Stimulated activated CD4-positive, alpha-beta T cell treated with anti-CD3 and anti-CD28 coated beads, Interleukin-1b, Interleukin-23, amount 100 ng/mL, for 48 hours (primary cell): ENCODE measurements around the gene FBXW9.
A peak's percentile ranks its signal among the peaks of the same experiment; 100 is the strongest.
"Not testable (repeated sequence)": the region's sequence is repeated elsewhere in the genome, so short reads cannot be mapped to it uniquely, and the experiment has no call there.

Experiments
- DNase-seq: peaks from one replicate; pipeline ENCODE4 v3.0.0-alpha.2; 2020

FBXW9 gene

DNA sequence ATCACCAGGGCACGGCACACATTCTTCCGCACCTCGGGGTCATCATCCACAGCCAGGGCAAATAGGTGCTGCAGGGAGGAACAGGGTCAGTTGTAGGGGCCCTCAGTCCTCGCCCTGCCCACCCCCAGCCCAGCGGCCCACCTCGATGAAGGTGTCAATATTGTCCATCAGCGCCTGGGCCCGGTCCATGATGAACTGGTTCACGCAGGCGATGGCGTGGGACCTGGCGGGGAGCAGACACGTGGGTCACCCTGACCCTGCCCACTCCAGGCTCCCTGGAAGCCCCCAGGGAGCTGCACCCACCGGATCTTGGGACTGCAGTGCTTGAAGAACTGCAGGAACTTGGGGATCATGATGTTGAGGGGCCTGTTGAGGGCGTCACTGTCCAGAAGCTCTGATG is 18.7 kb upstream of the FBXW9 start:
- DNase-seq = no peak

DNA sequence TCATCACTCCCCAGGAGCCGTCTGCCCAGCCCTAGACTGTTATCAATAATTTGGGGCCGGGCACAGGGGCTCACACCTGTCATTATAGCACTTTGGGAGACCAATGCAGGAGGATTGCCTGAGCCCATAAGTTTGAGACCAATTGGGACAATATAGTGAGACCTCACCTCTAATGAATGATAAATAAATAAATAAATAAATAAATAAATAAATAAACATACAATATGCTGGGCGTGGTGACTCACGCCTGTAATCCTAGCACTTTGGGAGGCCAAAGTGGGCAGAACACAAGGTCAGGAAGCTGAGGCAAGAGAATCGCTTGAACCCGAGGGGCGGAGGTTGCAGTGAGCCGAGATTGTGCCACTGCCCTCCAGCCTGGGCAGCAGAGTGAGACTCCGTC is 16.9 kb upstream of the FBXW9 start:
- not testable (repeated sequence) for DNase-seq

DNA sequence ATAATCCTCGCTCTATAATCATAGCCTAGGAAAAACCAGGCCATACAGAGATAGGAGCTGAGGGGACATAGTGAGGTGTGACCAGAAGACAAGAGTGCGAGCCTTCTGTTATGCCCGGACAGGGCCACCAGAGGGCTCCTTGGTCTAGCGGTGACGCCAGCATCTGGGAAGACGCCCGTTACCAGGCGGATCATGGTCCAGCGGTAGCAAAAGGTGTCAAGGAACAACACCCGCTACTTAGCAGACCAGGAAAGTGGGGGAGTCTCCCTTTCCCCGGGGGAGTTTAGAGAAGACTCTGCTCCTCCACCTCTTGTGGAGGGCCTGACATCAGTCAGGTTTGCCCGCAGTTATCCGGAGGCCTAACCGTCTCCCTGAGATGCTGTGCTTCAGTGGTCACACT is 15.6 kb upstream of the FBXW9 start:
- DNase-seq = not testable (repeated sequence)

DNA sequence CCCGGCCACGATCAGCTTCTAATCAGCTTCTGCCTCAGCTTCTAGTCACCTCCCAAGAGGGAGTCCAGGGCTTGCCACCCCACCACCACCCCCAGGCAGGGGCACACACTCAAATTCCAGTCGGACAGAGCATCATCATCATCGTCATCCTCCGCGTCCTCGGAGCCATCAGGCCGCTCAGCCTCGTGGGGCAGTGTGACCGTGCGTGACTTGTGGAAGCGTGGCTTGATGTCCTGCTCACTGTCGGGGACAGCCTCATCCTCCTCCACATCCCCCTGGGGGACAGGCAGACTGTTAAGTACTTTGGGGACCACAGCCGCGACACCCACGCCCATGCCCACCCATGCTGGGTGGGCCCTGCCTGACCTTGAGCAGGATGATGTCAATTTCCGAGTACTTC is 14.8 kb upstream of the FBXW9 start:
- DNase-seq = no peak

DNA sequence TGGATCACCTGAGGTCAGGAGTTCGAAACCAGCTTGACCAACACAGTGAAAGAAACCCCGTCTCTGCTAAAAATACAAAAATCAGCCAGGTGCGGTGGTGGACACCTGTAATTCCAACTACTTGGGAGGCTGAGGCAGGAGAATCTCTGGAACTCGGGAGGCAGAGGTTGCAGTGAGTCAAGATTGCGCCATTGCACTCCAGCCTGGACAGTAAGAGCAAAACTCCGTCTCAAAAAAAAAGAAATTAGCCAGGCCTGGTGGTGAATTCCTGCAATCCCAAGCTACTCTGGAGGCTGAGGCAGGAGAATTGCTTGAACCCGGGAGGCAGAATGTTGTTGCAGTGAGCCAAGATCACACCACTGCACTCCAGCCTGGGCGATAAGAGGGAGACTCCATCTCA is 12.2 kb upstream of the FBXW9 start:
- no peak for DNase-seq

DNA sequence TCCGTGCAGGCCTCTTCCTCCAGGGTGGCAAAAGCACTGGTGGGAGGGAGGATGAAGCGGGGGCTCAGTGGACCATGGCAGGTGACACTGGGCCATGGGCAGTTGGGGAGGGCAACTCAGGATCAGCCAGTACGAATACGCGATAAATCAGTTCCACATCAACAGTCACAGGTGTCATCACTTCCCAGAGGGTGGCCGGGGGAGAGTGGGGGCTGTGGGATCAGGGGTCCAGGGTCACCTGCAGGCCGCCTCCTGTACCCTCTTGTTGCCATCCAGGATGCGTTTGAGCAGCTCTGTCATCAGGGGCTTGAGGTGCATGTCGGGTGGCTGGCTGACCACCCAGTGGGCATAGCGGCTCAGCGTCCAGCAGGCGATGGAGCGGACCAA is 9.9 kb upstream of the FBXW9 start:
- no peak for DNase-seq

DNA sequence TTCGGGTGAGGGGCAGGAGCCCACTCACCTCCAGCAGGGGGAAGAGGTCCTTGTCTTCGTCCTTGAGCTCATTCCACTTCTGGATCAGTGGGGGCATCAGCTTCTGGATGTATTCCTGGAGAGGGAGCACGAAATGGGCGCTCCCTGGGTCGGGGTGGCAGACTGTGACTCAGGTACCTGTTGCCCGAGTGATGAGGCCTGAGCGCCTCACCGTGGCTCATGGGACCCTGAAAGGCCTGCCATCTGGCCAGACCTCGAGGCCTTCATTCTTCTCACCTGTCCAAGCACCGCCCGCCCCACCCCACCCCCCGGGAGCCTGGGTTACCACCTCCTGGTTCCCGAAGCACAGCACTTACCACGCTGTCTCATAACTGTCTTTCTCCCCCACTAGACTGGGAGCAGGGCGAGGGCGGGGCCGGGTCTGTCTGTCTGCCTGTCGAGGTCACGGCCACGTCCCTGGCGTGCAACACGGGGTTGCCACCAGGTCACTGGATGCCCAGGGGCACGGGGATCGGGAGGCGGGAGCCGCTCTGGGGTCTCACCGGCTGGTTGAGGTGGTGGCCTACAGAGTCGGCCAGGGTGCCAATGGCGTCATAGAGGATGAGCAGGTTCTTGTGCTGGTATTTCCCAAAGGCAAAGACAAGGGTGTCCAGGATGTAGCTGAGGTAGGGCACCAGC is 9.4 kb upstream of the FBXW9 start:
- DNase-seq = no peak

DNA sequence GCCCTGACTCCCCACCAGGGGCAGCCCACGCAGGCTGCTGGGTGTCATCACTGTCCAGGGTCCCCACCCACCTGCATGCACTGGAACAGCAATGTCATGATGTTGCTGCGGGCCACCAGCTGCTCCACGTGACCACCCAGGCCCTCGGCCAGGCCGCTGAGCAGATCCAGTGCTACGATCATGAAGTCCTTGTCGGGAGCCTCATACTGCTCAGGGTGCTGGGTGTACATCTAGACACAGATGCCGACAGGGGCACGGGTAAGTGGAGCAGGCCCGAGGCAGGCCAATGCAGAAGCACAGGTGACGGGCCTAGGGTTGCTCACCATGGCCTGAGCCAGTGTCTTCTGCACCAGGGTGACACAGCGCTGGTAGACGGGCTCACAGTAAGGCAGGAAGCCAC is 8.7 kb upstream of the FBXW9 start:
- DNase-seq = no peak

DNA sequence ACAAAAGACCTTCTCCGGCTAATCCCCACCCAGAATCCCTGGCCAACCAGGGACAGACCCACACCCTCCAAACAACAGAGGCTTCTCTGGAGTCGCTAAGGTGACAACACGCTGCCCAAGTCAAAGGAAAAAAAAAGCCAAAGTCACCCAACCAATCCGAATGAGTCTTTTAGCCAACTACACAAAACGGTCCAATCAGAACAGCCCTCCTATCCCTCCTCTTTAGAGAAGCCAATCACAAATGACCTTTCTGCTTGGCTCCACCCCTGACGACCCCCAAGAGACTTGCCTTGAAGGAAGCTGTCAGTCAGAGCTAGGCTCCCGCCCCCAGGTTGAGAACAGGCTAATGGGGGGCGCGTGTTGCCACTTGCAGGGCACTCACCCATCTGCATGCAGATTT is 6.6 kb upstream of the FBXW9 start:
- DNase-seq = no peak

DNA sequence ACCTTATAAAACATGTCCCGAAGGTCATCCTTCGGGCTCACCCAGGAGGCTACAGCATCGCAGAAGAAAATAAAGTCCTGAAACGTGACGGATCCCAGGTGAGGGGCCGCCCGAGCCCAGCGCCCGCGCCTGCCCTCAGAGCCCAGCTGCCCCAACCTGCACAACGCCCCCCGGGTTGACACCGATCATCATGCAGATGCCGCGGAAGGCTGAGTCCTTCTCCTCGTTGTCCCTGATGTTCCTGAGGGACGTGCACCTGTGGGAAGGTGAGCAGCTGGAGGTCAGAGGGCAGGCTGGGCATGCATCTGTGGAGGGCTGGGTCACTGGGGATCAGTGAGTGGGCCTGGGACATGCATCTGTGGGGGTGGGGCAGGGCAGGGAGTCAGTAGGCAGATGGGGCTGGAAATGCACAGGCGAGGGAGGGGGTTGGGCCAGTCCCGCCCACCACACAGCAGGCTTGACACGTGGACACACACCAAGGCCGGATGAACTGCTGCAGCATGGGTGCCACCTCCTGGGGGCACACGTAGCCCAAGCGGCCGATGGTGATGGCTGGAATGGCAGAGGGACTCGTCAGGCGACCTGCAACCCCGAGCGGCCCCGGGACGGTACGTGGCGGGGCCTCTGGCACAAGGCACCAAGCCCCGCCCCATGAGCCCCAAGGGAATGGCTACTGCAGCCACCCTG is 5.3 kb upstream of the FBXW9 start:
- DNase-seq = no peak

DNA sequence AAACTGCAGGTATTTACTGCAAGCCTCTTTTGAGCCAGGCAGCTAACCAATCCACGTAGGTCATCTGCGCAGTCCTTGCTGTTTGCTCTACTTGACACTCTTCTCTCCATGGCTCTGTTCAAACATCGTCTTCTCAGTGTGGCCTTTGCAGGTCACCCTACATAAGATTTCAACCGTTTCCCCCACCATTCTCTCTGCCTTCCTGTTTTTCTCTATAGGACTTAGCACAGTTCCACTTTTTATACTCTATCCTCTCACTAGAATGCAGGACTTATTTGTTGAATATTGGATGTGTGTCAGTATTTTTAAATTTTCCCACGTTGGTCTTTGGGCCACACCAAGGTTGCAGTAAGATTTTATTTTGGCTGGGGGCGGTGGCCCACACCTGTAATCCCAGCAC is 1.7 kb upstream of the FBXW9 start:
- no peak for DNase-seq

DNA sequence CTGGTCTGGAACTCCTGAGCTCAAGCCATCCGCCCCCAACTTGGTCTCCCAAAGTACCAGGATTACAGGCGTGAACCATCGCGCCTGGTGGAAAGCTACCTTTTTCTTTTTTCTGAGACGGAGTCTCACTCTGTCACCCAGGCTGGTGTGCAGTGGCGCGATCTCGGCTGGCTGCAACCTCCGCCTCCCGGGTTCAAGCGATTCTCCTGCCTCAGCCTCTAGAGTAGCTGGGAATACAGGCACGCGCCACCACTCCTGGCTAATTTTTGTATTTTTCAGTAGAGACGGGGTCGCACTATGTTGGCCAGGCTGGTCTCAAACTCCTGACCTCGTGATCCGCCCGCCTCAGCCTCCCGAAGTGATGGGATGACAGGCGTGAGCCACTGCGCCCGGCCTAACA is 994 bp upstream of the FBXW9 start:
- DNase-seq = not testable (repeated sequence)

DNA sequence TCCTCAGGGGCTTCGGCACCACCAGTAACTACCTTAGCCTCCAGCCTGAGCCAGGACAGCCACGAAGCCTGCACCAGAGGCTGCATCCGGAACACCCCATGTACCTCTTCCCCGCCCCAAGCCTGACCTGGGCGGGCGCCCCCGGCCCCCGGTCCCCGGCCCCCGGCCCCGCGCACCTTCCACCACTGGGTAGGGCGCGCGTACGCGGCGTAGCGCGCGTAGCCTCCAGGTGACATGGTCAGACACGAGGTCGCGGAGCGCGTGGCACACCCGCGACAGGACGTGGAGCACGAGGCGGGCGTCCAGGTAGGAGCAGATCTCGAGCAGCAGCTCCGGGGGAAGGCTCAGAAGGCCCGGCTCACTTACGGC is 450 bp downstream of the FBXW9 start:
- DNase-seq = peak; percentile 28

DNA sequence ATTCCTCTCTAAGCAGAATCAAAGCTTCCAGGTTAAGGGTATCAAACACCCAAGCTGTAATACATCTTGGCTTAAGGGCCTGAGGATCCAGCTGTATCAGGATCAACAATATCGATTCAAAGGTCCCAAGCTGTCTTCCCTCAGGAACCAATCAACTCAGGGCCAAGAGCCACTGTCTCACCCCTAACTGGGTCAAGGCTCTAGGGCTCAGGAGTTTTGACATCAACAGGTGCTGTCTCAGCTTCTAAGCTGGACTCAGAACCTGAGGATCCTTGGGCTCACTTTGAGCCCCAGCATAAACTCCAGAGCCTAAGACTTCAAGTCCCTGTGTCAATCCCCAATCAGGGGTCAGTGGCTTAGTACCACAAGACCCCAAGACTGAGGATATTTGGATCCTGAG is 917 bp downstream of the FBXW9 start:
- no peak for DNase-seq

DNA sequence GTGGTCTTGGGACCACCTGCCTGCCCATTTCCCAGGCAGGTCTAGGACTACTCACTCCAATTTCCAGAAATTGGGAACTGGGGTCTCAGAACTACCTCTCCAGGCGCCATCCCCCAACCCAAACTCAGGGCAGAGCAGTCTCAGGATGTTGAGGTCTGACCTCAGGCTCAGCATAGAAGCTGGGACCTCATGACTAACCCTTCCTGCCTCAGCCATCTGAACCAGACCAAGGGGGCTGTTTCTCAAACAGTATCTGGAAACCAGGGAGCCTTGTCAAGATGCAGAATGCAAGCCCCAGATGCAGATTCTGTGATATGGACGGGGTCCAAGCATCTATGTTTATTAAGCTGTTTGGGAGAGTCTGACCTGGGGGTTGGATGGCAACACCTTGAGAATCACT is 1.3 kb downstream of the FBXW9 start:
- no peak for DNase-seq

DNA sequence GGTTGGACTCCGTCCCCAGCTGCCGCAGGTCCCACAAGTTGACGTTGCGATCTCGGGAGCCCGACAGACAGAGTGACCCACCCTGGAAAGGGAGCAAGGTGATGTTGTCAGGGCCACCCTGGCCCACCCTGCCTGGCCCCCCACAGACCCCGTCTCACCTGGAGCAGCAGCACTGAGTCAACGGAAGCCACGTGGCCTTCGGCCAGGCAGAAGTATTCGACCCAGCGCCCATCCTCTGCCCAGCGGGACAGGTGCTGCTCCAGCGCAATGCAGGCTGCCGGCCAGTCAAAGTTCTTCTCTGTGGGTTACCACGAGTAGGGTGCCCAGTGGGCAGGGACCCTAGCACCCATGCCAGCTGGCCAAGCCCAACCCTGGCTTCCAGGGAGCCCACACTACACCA is 1.8 kb downstream of the FBXW9 start:
- no peak for DNase-seq

DNA sequence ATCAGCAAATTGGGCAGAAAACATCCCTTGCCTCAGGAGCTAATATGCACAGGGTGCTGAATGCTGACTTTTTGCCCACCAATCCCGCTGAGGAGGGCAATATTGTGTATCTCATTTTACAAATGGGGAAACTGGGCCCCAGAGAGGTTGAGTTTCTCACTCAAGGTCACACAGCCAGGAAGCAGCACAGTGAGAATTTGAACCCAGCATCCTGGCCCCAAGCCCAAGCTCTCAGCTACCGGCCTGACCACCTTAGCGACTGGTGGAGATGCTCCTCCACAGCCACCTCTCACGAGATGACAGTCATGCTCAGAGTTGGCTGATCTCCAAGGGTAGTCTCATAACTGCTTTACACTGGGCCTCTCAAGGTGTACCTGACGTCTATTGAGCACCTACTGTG is 3.5 kb downstream of the FBXW9 start:
- no peak for DNase-seq

DNA sequence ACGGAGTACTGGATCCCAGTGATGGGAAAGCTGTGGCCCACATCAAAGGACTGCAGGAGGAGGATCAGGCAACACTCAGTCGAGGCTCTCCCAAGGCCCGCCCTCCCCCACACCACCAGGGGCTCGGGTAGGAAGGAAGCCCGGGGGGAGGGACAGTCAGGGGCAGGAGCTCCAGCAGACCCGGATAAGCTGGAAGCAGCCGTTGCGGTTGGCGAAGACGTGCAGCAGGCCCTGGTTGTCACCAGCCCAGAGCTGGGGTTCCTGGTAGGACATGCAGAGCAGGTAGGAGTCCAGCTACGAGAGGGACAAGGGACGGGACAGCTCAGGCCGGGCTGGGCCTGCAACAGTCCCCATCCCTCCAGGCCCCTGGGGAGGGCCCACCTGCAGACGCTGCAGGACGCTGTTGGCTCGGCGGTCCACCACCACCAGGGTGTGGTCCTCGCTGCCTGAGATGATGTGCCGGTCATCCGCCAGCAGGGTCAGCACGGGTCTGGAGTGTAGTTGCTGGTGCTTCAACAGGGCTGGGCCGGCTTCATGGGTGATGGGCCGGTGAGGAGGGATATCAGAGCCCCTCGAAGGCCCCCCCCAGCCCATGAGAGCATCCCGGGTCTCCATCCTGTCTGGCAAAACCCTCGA is 6.7 kb downstream of the FBXW9 start:
- no peak for DNase-seq

DNA sequence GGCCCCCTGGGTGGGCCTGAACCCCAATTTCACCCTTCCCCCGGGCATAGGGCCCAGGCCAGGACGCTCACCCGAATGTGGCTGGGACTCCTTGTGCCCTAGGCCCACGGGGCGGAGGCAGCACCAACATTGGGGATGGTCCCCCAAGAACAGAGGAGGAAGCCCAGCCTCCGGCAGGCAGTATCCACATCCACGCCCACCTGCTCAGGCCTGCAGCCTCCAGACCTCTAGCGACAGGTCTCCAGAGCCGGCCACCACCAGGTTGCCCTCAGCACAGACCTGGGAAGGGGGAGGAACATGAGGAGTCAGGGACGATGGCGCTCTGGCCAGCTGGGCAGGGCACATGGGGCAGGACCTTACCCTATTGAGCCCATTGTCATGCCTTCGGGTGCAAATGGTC is 7.4 kb downstream of the FBXW9 start:
- no peak for DNase-seq

DNA sequence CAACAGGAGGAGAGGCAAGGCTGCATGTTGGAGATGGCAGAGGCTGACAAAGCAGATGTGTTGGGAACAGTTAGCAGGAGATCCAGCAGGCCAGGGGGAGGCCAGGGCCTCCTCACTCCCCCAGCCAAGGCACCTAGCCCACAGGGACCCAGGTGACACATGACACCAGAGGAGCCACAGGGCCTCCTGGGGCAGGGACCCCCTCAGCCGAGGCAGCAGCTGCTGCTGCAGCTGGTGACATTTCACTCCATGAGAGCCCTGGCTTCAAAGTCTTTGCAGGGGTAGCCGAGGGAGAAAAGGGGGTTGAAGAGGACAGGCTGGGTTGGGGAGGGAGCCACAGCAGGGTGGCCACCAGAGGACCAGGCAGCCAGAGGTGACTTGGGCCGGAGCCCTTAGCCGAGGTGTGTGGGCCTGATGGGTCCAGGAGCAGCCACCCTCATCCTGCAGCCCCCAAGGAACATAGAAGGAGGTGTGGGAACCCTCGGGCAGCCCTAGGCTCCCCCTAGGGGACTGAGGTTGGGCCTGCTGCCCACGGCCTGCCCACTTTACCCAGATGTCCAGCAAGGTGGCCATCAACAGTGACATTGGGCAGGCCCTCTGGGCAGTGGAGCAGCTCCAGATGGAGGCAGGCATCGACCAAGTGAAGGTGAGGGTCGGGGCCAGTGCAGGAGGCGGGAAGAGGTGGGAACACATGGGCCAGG is 8.8 kb downstream of the FBXW9 start, which contains the start of gene GNG14:
Gene GNG14, plus strand, starts transcription at position 503 of the 701 bp plus-strand sequence. Its CDS starts 51 bp downstream, at position 554.
- DNase-seq = no peak

DNA sequence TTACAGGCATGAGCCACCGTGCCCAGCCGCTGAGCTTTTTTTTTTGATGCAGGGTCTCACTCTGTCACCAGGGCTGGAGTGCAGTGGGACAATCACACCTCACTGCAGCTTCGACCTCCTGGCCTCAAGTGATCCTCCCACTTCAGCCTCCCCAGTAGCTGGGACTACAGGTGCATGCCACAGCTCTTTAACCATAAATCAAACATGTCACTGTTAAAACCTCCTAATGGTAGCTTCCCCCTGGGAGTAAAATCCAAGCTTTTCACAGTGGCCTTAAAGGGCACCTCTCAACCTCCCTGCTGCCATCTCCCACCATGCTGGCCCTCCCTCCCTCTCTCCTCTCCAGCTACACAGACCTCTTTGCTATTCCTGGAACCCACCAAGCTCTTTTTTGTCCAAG is 10.6 kb downstream of the FBXW9 start:
- no peak for DNase-seq

DNA sequence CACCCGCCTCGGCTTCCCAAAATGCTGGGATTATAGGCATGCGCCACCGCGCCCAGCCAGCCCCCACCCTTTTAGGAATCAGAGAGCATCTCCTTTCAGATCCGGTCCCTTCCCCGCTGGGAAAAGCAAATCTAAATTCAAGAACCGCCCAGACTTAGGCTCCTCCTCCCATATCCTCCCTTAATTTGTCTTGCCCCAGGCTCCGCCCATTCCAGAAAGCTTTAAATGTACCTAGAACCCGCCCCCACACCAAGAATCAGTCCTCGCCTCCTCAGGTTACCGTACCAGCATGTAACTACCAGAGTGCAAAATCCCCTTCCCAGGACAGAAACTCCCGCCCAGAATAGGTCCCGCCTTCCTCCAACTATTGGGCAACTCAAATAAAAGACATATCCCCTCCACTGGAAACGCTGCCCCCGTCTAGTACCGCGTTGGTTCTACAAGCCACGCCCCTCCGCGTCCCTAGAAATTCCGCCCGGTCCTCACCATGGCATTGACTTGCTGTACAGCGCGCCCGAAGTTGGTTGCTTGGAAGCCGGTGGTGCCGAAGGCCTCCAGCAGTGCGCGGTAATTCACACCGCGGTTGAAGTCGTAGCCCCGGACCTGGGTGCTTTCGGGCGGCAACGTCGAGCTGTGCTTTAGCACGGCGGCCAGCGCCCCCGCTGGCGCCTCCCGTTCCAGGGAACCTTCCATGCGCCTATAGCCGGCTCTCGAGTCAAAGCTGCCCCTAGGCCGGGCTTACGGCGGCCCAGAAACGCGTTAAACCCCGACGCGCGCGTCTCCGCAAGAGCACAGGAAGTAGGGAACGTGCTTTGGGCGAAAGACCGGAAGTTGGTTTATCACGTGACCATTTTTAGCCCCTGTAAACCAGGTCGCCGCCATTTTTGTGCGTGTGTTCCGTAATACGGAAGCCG is 15.1 kb downstream of the FBXW9 start, which contains the start of gene DHPS:
Gene DHPS, minus strand, starts transcription at position 807 of the 914 bp plus-strand sequence. Its CDS starts 114 bp downstream, at position 693.
- peak; percentile 93 for DNase-seq

DNA sequence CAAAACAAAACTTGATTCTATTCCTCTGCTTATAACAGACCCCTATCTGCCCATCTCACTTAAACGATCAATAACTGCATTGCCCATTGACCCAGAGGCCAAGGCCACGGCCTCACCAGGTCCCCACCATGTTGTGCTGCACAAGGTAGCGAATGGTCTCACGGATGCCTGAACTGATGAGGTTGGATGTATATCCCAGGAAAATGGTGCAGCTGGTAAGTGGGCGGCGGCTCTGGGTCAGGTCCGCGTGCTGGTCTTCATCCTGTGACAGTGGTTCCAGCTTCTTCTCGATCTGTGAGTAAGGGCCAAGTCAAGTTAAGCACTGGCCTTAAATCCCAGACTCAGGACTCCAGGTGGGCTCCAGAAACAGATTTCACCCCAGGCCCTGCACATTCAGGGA is 16.4 kb downstream of the FBXW9 start:
- DNase-seq = no peak
